K562 (cell line): ENCODE data around the gene RBM12. TPM values are rescaled to one million over a fixed set of nuclear protein-coding genes. Genes with fewer than 3 reads are reported as not detected.

Source experiments
- BHLHE40 ChIP-seq: IDR thresholded peaks from 2 replicates; pipeline ENCODE4 v1.6.1; 2011; ENCODE audit warnings: low read length, improper control_type of control experiment
- CBFB ChIP-seq: sonication (generic); formaldehyde crosslinking; IDR thresholded peaks from 2 replicates; pipeline ENCODE4 v1.4.0; 2020; ENCODE audit warnings: mild to moderate bottlenecking, missing genetic modification reagents
- DDX20 ChIP-seq: fragments of 450-650 bp; IDR thresholded peaks from 2 replicates; pipeline ENCODE4 v1.6.1; 2016; ENCODE audit warnings: missing genetic modification characterization, low read depth, mild to moderate bottlenecking, missing compliant biosample characterization, moderate library complexity
- HDAC3 ChIP-seq: fragments of 450-650 bp; IDR thresholded peaks from 2 replicates; pipeline ENCODE4 v1.6.1; 2018; ENCODE audit warnings: borderline replicate concordance, mild to moderate bottlenecking, moderate library complexity; ENCODE audit not compliant: partially characterized antibody
- ILF3 ChIP-seq: fragments of 450-650 bp; IDR thresholded peaks from 2 replicates; pipeline ENCODE4 v1.6.1; 2018; ENCODE audit warnings: antibody characterized with exemption, mild to moderate bottlenecking, moderate library complexity, borderline replicate concordance
- ILK ChIP-seq: fragments of 450-650 bp; IDR thresholded peaks from 2 replicates; pipeline ENCODE4 v1.6.1; 2016; ENCODE audit warnings: missing genetic modification characterization, low read depth, mild to moderate bottlenecking, missing compliant biosample characterization, moderate library complexity, borderline replicate concordance
- KHSRP ChIP-seq: fragments of 450-650 bp; IDR thresholded peaks from 2 replicates; pipeline ENCODE4 v1.6.1; 2017
- KLF13 ChIP-seq: fragments of 450-650 bp; IDR thresholded peaks from 2 replicates; pipeline ENCODE4 v1.6.1; 2016; ENCODE audit warnings: missing genetic modification characterization, low read depth, mild to moderate bottlenecking, missing compliant biosample characterization, moderate library complexity, borderline replicate concordance
- MCM2 ChIP-seq: fragments of 450-650 bp; IDR thresholded peaks from 2 replicates; pipeline ENCODE4 v1.6.1; 2017; ENCODE audit warnings: low read depth, mild to moderate bottlenecking
- PML ChIP-seq: IDR thresholded peaks from 2 replicates; pipeline ENCODE4 v1.6.1; 2012; ENCODE audit warnings: low read length, inconsistent platforms
- POLR2A ChIP-seq: fragments of 450-650 bp; conservative IDR thresholded peaks from 2 replicates; pipeline ENCODE4 v1.6.1; 2016
- POLR2B ChIP-seq: fragments of 450-650 bp; IDR thresholded peaks from 2 replicates; pipeline ENCODE4 v1.6.1; 2018; ENCODE audit warnings: low read depth; ENCODE audit not compliant: partially characterized antibody
- POLR2G ChIP-seq: fragments of 200-400 bp; formaldehyde crosslinking; IDR thresholded peaks from 2 replicates; pipeline ENCODE4 v1.6.1; 2017; ENCODE audit warnings: low read depth, mild to moderate bottlenecking, antibody characterized with exemption, low read length, moderate library complexity
- RFX7 ChIP-seq: fragments of 250-450 bp; sonication (Bioruptor Pico); IDR thresholded peaks from 2 replicates; pipeline ENCODE4 v1.5.1; 2021; ENCODE audit warnings: mild to moderate bottlenecking
- TEAD4 ChIP-seq, 2 experiments: sonication (generic) in 1 of 2; formaldehyde crosslinking in 1 of 2; IDR thresholded peaks; 2 replicates each; pipeline versions ENCODE4 v1.6.1 to v1.8.0; 2012 to 2022; ENCODE audit warnings: borderline replicate concordance in 1 of 2, inconsistent platforms in 1 of 2, low read length in 1 of 2, mild to moderate bottlenecking in 1 of 2, missing genetic modification reagents in 1 of 2
- YY1 ChIP-seq, 3 experiments: IDR thresholded peaks; 2 replicates each; pipeline ENCODE4 v1.6.1; 2011; ENCODE audit warnings: low read length in 2 of 3, mild to moderate bottlenecking in 2 of 3, moderate library complexity in 2 of 3, borderline replicate concordance in 1 of 3, control low read depth in 1 of 3, low read depth in 1 of 3; ENCODE audit not compliant: insufficient read depth in 3 of 3, insufficient replicate concordance in 2 of 3, control insufficient read depth in 1 of 3, insufficient read length in 1 of 3; ENCODE audit errors: extremely low read depth in 1 of 3
- ZKSCAN8 ChIP-seq: fragments of 200-800 bp; sonication (Bioruptor generic); IDR thresholded peaks from 2 replicates; pipeline ENCODE4 v1.6.1; 2016; ENCODE audit warnings: missing genetic modification characterization, missing compliant biosample characterization
- ZNF12 ChIP-seq: sonication (generic); formaldehyde crosslinking; IDR thresholded peaks from 2 replicates; pipeline ENCODE4 v1.4.0; 2020; ENCODE audit warnings: mild to moderate bottlenecking, missing genetic modification reagents
- ZNF41 ChIP-seq: fragments of 250-450 bp; sonication (Bioruptor Pico); conservative IDR thresholded peaks from 2 replicates; pipeline ENCODE4 v1.4.0; 2020; ENCODE audit warnings: mild to moderate bottlenecking
- ZNF707 ChIP-seq: fragments of 250-450 bp; sonication (Bioruptor Pico); conservative IDR thresholded peaks from 2 replicates; pipeline ENCODE4 v1.8.0; 2022; ENCODE audit warnings: inconsistent platforms, mild to moderate bottlenecking, moderate library complexity
- polyA plus RNA-seq, 8 experiments: library from polyadenylated mRNA; depleted of rRNA in 4 of 8; stranded (reverse) in 5 of 8; unstranded in 3 of 8; fragments of >200 nt; fragmentation: Nextera tagmentation in 2 of 8; fragmentation: Illumina TruSeq in 1 of 8; extraction: Ambion mirVana in 2 of 8; extraction: Trizol in 1 of 8; gene quantifications; 2 replicates each; pipeline versions ENCODE4 v1.2.1 to v1.2.3, GENCODE V29; 2011 to 2014; ENCODE audit warnings: inconsistent platforms in 1 of 8, missing spikeins in 1 of 8
- total RNA-seq, 7 experiments: library from RNA; depleted of rRNA in 6 of 7; stranded (reverse); fragments of >200 nt in 6 of 7; fragmentation: Illumina TruSeq in 2 of 7; extraction: Trizol in 2 of 7; gene quantifications; 2 replicates each; pipeline versions ENCODE4 v1.2.1 to v1.2.3, GENCODE V29; 2011 to 2021; ENCODE audit warnings: low replicate concordance in 1 of 7
- TF ChIP-seq, protein P1 (sequence below): fragments of 200-800 bp; sonication (Bioruptor generic); IDR thresholded peaks from 2 replicates; pipeline ENCODE4 v1.6.1; 2017; ENCODE audit warnings: missing genetic modification characterization, missing compliant biosample characterization
- TF ChIP-seq, protein P2 (sequence below): IDR thresholded peaks from 2 replicates; pipeline ENCODE4 v1.6.1; 2014; ENCODE audit warnings: antibody characterized with exemption
- TF ChIP-seq, protein P3 (sequence below), 2 experiments: IDR thresholded peaks; 2 replicates each; pipeline ENCODE4 v1.6.1; 2011; ENCODE audit warnings: borderline replicate concordance in 1 of 2, control low read depth in 1 of 2, low read depth in 1 of 2, low read length in 1 of 2, mild to moderate bottlenecking in 1 of 2, mixed read lengths in 1 of 2, moderate library complexity in 1 of 2; ENCODE audit not compliant: insufficient read depth in 1 of 2, insufficient read length in 1 of 2, poor library complexity in 1 of 2, severe bottlenecking in 1 of 2; ENCODE audit errors: extremely low read depth in 1 of 2

RBM12 gene
- total and polyA plus RNA-seq, 9 of the 15 experiments (the other 6 are each of a cell fraction or from before 2014, with no cell fraction given), result 5.0 to 162 (median 73.3) TPM

DNA sequence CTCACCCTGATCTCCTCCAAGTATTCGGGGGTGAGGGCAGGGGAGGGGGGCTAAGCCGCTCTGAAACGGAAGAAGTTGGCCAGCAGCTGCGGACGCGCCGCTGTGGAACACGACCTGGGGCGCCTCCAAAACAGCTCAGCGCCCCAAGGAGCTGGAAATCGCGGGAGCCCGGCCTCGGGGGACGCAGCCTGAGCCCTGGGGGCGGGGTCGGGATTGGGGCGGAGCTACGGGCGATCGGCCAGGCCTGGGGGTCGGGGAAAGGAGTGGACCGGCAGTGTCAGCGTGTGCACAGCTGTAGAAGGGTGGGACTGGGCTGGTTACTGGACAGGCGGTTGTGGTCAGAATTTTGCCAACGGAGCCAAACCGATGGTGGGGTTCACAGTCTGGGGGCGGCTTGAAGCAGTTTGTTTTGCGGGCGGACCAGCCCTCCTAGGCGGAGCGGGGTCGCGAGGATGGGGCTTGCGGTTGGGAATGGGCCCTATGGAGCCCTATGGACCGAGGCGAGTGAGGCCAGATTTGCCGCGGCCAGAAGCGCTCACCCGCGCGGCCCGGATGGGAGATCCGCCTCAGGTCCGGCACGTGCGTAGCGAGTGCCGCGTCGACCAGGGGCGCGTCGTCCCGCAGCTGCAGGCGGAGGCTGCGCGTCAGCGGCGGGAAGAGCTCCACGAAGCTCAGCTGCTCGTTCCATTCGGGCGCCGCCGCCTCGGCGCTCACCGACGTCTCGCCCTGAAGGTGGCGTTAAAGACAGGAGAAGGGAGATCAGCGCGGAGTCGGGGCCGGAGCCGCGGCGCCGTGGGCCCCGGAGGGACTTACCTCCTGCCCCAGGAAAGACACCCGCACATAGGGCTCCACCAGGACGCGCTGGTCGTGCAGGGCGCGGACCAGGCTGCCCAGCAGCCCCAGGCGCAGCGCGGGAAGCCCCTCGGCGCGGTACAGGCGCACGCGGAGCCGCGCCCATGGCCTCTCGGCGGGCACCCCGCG, 63.4 kb downstream of the RBM12 start (continued):
- TF ChIP-seq MCM2, result no peak
- TF ChIP-seq POLR2A, result no peak
- TF ChIP-seq, protein P1, sequence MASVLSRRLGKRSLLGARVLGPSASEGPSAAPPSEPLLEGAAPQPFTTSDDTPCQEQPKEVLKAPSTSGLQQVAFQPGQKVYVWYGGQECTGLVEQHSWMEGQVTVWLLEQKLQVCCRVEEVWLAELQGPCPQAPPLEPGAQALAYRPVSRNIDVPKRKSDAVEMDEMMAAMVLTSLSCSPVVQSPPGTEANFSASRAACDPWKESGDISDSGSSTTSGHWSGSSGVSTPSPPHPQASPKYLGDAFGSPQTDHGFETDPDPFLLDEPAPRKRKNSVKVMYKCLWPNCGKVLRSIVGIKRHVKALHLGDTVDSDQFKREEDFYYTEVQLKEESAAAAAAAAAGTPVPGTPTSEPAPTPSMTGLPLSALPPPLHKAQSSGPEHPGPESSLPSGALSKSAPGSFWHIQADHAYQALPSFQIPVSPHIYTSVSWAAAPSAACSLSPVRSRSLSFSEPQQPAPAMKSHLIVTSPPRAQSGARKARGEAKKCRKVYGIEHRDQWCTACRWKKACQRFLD (CRISPR knock-in tag), result no peak
- no peak for TF ChIP-seq HDAC3
- no peak for TF ChIP-seq KHSRP
- no peak for TF ChIP-seq DDX20
- peak; percentile 82; the same call in 1 of the 2 replicates for TF ChIP-seq ZNF12
- TF ChIP-seq ZNF707 (CRISPR knock-in tag), result no peak
- no peak for TF ChIP-seq RFX7
- TF ChIP-seq POLR2B, result no peak
- TF ChIP-seq PML, result no peak
- TF ChIP-seq CBFB (CRISPR knock-in tag), result peak; percentile 89
- no peak for TF ChIP-seq ILK (tag)
- peak; percentile 97 for TF ChIP-seq BHLHE40
- peak; percentile 60; the same call in 1 of the 2 replicates for TF ChIP-seq TEAD4 (IDR thresholded peaks at IDR 0.05; ENCODE audit: low read length)
- 0 out of 2 replicates have a peak, but pooled peaks have one; percentile 29 for TF ChIP-seq TEAD4 (CRISPR knock-in tag; IDR thresholded peaks at IDR 0.05; ENCODE audit: borderline replicate concordance)
- TF ChIP-seq, protein P2, sequence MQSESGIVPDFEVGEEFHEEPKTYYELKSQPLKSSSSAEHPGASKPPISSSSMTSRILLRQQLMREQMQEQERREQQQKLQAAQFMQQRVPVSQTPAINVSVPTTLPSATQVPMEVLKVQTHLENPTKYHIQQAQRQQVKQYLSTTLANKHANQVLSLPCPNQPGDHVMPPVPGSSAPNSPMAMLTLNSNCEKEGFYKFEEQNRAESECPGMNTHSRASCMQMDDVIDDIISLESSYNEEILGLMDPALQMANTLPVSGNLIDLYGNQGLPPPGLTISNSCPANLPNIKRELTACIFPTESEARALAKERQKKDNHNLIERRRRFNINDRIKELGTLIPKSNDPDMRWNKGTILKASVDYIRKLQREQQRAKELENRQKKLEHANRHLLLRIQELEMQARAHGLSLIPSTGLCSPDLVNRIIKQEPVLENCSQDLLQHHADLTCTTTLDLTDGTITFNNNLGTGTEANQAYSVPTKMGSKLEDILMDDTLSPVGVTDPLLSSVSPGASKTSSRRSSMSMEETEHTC, result no peak
- no peak for TF ChIP-seq KLF13 (tag)
- TF ChIP-seq YY1 (IDR thresholded peaks at IDR 0.05; ENCODE audit: borderline replicate concordance in 1 of 3, control insufficient read depth in 1 of 3, extremely low read depth in 1 of 3, insufficient read depth in 3 of 3, insufficient read length in 1 of 3, insufficient replicate concordance in 2 of 3, low read depth in 1 of 3, low read length in 2 of 3), result peak in 2 of 3 experiments; percentile 22 to 56
- TF ChIP-seq ZKSCAN8, result no peak
- TF ChIP-seq POLR2G, result peak; percentile 78
- TF ChIP-seq ILF3, result no peak
- TF ChIP-seq ZNF41, result no peak
- TF ChIP-seq, protein P3, sequence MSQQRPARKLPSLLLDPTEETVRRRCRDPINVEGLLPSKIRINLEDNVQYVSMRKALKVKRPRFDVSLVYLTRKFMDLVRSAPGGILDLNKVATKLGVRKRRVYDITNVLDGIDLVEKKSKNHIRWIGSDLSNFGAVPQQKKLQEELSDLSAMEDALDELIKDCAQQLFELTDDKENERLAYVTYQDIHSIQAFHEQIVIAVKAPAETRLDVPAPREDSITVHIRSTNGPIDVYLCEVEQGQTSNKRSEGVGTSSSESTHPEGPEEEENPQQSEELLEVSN (IDR thresholded peaks at IDR 0.05; ENCODE audit: borderline replicate concordance in 1 of 2, extremely low read depth in 1 of 2, insufficient read depth in 1 of 2, insufficient read length in 1 of 2, low read depth in 1 of 2, low read length in 1 of 2, poor library complexity in 1 of 2, severe bottlenecking in 1 of 2), result peak; percentile 99 to 100
